H9 (cell line): ENCODE measurements around the gene CXorf65. TPM values are rescaled to one million over a fixed set of nuclear protein-coding genes. Genes with fewer than 3 reads are reported as not detected.

Experiments
- DNase-seq: peaks from one replicate; pipeline ENCODE4 v3.0.0-alpha.2; 2017
- H2AFZ ChIP-seq: one replicate; pipeline ENCODE4 v1.6.1; 2013; ENCODE audit warnings: mild to moderate bottlenecking, low read length, control low read depth, moderate library complexity
- H2AK5ac ChIP-seq: 2 replicates; pipeline ENCODE4 v1.6.1; 2013; ENCODE audit warnings: low read length, control low read depth, mixed read lengths; ENCODE audit not compliant: insufficient read length
- H2BK120ac ChIP-seq: one replicate; pipeline ENCODE4 v1.6.1; 2013; ENCODE audit warnings: low read depth, mild to moderate bottlenecking, low read length, control low read depth, inconsistent platforms; ENCODE audit not compliant: poor library complexity, severe bottlenecking
- H2BK12ac ChIP-seq: 2 replicates; pipeline ENCODE4 v1.6.1; 2013; ENCODE audit warnings: low read length, control low read depth, mixed read lengths, low read depth; ENCODE audit not compliant: insufficient read length
- H2BK15ac ChIP-seq: 2 replicates; pipeline ENCODE4 v1.6.1; 2013; ENCODE audit warnings: low read depth, low read length, control low read depth
- H2BK20ac ChIP-seq: one replicate; pipeline ENCODE4 v1.6.1; 2013; ENCODE audit warnings: low read depth, mild to moderate bottlenecking, low read length, control low read depth, inconsistent platforms; ENCODE audit not compliant: poor library complexity, severe bottlenecking
- H2BK5ac ChIP-seq: 2 replicates; pipeline ENCODE4 v1.6.1; 2013; ENCODE audit warnings: low read length, control low read depth, mixed read lengths; ENCODE audit not compliant: insufficient read length
- H3K14ac ChIP-seq: 2 replicates; pipeline ENCODE4 v1.6.1; 2013; ENCODE audit warnings: low read length, control low read depth; ENCODE audit not compliant: insufficient read depth
- H3K18ac ChIP-seq: 2 replicates; pipeline ENCODE4 v1.6.1; 2013; ENCODE audit warnings: low read depth, mild to moderate bottlenecking, mixed read lengths, low read length, control low read depth; ENCODE audit not compliant: insufficient read length
- H3K23ac ChIP-seq: 2 replicates; pipeline ENCODE4 v1.6.1; 2013; ENCODE audit warnings: low read length, control low read depth, mixed read lengths, low read depth; ENCODE audit not compliant: insufficient read length
- H3K23me2 ChIP-seq: 2 replicates; pipeline ENCODE4 v1.6.1; 2013; ENCODE audit warnings: low read depth, mild to moderate bottlenecking, mixed read lengths, low read length, control low read depth; ENCODE audit not compliant: insufficient read length, poor library complexity, severe bottlenecking
- H3K27ac ChIP-seq: 2 replicates; pipeline ENCODE4 v1.5.1; 2013; ENCODE audit warnings: low read length, control low read depth, mixed read lengths, low read depth; ENCODE audit not compliant: insufficient read length
- H3K27me3 ChIP-seq: 2 replicates; pipeline ENCODE4 v1.6.1; 2013; ENCODE audit warnings: low read length, control low read depth, inconsistent platforms; ENCODE audit not compliant: insufficient read depth
- H3K4ac ChIP-seq: 2 replicates; pipeline ENCODE4 v1.6.1; 2013; ENCODE audit warnings: low read depth, mild to moderate bottlenecking, control low read depth, inconsistent platforms, low read length, moderate library complexity
- H3K4me1 ChIP-seq: 2 replicates; pipeline ENCODE4 v1.6.1; 2013; ENCODE audit warnings: low read length, control low read depth, inconsistent platforms; ENCODE audit not compliant: insufficient read depth
- H3K4me2 ChIP-seq: 2 replicates; pipeline ENCODE4 v1.6.1; 2013; ENCODE audit warnings: low read length, control low read depth, mixed read lengths; ENCODE audit not compliant: insufficient read length, insufficient read depth
- H3K56ac ChIP-seq: 2 replicates; pipeline ENCODE4 v1.6.1; 2013; ENCODE audit warnings: low read depth, mild to moderate bottlenecking, mixed read lengths, low read length, control low read depth; ENCODE audit not compliant: insufficient read length
- H3K79me1 ChIP-seq: 2 replicates; pipeline ENCODE4 v1.6.1; 2013; ENCODE audit warnings: low read depth, mild to moderate bottlenecking, moderate library complexity, low read length, control low read depth, inconsistent platforms; ENCODE audit not compliant: insufficient read depth, poor library complexity, severe bottlenecking
- H3K79me2 ChIP-seq: 2 replicates; pipeline ENCODE4 v1.6.1; 2013; ENCODE audit warnings: low read length, control low read depth, inconsistent platforms; ENCODE audit not compliant: insufficient read depth
- H3K9ac ChIP-seq: 2 replicates; pipeline ENCODE4 v1.6.1; 2013; ENCODE audit warnings: low read length, control low read depth, mixed read lengths; ENCODE audit not compliant: insufficient read length; ENCODE audit errors: extremely low read depth
- H3K9me3 ChIP-seq: one replicate; pipeline ENCODE4 v1.6.1; 2013; ENCODE audit warnings: low read depth, low read length, inconsistent platforms; ENCODE audit not compliant: control insufficient read depth
- H3T11ph ChIP-seq: one replicate; pipeline ENCODE4 v1.6.1; 2013; ENCODE audit warnings: mild to moderate bottlenecking, low read length, control low read depth, inconsistent platforms
- H4K20me1 ChIP-seq: one replicate; pipeline ENCODE4 v1.6.1; 2013; ENCODE audit not compliant: control insufficient read depth, insufficient read length, insufficient read depth
- H4K5ac ChIP-seq: 2 replicates; pipeline ENCODE4 v1.6.1; 2013; ENCODE audit warnings: low read depth, mild to moderate bottlenecking, mixed read lengths, low read length, control low read depth; ENCODE audit not compliant: insufficient read length
- H4K8ac ChIP-seq: replicated peaks from 2 replicates; pipeline ENCODE4 v1.6.1; 2013; ENCODE audit warnings: low read length, control low read depth, mixed read lengths, low read depth; ENCODE audit not compliant: insufficient read length
- H4K91ac ChIP-seq: 2 replicates; pipeline ENCODE4 v1.6.1; 2013; ENCODE audit warnings: low read depth, mild to moderate bottlenecking, moderate library complexity, mixed read lengths, low read length, control low read depth; ENCODE audit not compliant: insufficient read length
- H3K27ac Mint-ChIP-seq, 3 experiments: 2 replicates in 2 of 3; 3 replicates in 1 of 3; pipeline ENCODE4 v1.8.0; 2020 to 2021; ENCODE audit warnings: mixed read lengths in 3 of 3, mild to moderate bottlenecking in 1 of 3, moderate library complexity in 1 of 3
- H3K27me3 Mint-ChIP-seq: 2 replicates; pipeline ENCODE4 v1.8.0; 2021; ENCODE audit warnings: low read depth, mild to moderate bottlenecking, moderate library complexity, mixed read lengths
- H3K36me3 Mint-ChIP-seq, 3 experiments: 2 replicates in 2 of 3; 3 replicates in 1 of 3; pipeline ENCODE4 v1.8.0; 2020 to 2021; ENCODE audit warnings: low read depth in 3 of 3, mixed read lengths in 3 of 3; ENCODE audit not compliant: insufficient read depth in 1 of 3
- H3K4me1 Mint-ChIP-seq, 2 experiments: 2 replicates each; pipeline ENCODE4 v1.8.0; 2020; ENCODE audit warnings: mixed read lengths in 2 of 2
- H3K4me3 Mint-ChIP-seq, 2 experiments: 2 replicates in 1 of 2; 3 replicates in 1 of 2; pipeline ENCODE4 v1.8.0; 2020 to 2021; ENCODE audit warnings: mild to moderate bottlenecking in 2 of 2, mixed read lengths in 2 of 2, moderate library complexity in 1 of 2
- H3K9me3 Mint-ChIP-seq, 2 experiments: 2 replicates in 1 of 2; 3 replicates in 1 of 2; pipeline ENCODE4 v1.8.0; 2020; ENCODE audit warnings: mild to moderate bottlenecking in 2 of 2, mixed read lengths in 2 of 2, moderate library complexity in 1 of 2
- WGBS: extraction: QIAGEN DNeasy Blood & Tissue Kit; methylation state at CpG from one replicate; pipeline ENCODE4 v1.1.7; 2013; ENCODE audit warnings: missing lambda C conversion rate, low lambda C conversion rate, mixed read lengths; ENCODE audit not compliant: insufficient read length; ENCODE audit errors: extremely low coverage; 5-methylcytosine and 5-hydroxymethylcytosine counted together
- total RNA-seq: library from RNA; stranded (reverse); gene quantifications from 2 replicates; pipeline ENCODE4 v1.2.1, GENCODE V29; 2021
- TF ChIP-seq, protein P1 (sequence below): fragments of 200-600 bp; sonication (generic); conservative IDR thresholded peaks from 3 replicates; pipeline ENCODE4 v1.8.0; 2021; ENCODE audit warnings: antibody characterized with exemption, mild to moderate bottlenecking

CXorf65 gene
- total RNA-seq, 1 experiment from 2014 or later: not detected

DNA sequence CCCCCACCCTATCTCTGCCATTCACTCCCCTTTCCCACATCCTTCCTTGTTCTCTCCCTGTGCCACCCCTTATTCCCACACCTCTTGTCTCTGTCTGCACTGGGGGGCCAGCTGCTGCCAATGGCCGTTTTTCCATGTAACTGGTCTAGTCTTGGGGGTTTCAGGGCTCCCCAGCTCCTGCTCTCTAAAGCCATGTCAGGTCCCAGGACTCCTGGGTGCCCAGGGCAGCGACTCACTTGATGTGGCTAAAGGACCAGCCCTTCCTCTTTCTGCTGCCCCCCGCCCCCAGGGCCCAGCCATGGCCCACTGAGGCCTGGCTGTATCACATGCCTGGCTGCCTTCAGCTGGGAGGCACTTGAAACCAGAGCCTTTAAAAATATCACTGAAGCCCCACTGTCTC lies 48.1 kb upstream of the CXorf65 start:
- Histone ChIP-seq H2BK5ac (no peak overlapping the region), H3K23me2 (no peaks in the 10 kb centered on the region), H3K27me3 (no peaks in the 10 kb centered on the region), H2BK120ac (no peak overlapping the region), H4K20me1 (no peaks in the 10 kb centered on the region), H3K4me2 (no peak overlapping the region), H3K27ac (no peak overlapping the region), H3K56ac (no peak overlapping the region), H3K9me3 (peaks cover 21% of the 10 kb centered on the region), H3K4ac (no peak overlapping the region), H3K18ac (no peak overlapping the region), H3K9ac (no peak overlapping the region), H2AK5ac (no peak overlapping the region), H2BK12ac (no peak overlapping the region), H2AFZ (no peak overlapping the region), H3K23ac (no peak overlapping the region), H4K5ac (no peak overlapping the region), H3K4me1 (no peaks in the 10 kb centered on the region), H4K91ac (no peak overlapping the region), H3K14ac (no peak overlapping the region), H3T11ph (no peak overlapping the region), H2BK15ac (no peak overlapping the region), H4K8ac (no peak overlapping the region), H2BK20ac (no peak overlapping the region), H3K79me2 (no peaks in the 10 kb centered on the region), H3K79me1 (no peaks in the 10 kb centered on the region)
- DNase-seq: no peak
- TF ChIP-seq, protein P1, sequence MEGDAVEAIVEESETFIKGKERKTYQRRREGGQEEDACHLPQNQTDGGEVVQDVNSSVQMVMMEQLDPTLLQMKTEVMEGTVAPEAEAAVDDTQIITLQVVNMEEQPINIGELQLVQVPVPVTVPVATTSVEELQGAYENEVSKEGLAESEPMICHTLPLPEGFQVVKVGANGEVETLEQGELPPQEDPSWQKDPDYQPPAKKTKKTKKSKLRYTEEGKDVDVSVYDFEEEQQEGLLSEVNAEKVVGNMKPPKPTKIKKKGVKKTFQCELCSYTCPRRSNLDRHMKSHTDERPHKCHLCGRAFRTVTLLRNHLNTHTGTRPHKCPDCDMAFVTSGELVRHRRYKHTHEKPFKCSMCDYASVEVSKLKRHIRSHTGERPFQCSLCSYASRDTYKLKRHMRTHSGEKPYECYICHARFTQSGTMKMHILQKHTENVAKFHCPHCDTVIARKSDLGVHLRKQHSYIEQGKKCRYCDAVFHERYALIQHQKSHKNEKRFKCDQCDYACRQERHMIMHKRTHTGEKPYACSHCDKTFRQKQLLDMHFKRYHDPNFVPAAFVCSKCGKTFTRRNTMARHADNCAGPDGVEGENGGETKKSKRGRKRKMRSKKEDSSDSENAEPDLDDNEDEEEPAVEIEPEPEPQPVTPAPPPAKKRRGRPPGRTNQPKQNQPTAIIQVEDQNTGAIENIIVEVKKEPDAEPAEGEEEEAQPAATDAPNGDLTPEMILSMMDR: no peak
- WGBS: no CpG with 5 or more reads among the region's 3 CpGs
- Mint-ChIP-seq H3K4me1 (no peaks in the 10 kb centered on the region), H3K9me3 (peaks cover 76 to 77% of the 10 kb centered on the region in 2 experiments), H3K36me3 (peaks cover 4 to 23% (median 17%) of the 10 kb centered on the region in 3 experiments), H3K27me3 (no peaks in the 10 kb centered on the region; the same call in none of the 2 replicates), H3K27ac (no peak overlapping the region), H3K4me3 (no peak overlapping the region)
